ENCODE measurements around the gene ZBTB16. TPM values are rescaled to one million over a fixed set of nuclear protein-coding genes. Genes with fewer than 3 reads are reported as not detected.

ZBTB16 gene
- total RNA-seq, 1 experiment from 2014 or later: 0.44 TPM

DNA sequence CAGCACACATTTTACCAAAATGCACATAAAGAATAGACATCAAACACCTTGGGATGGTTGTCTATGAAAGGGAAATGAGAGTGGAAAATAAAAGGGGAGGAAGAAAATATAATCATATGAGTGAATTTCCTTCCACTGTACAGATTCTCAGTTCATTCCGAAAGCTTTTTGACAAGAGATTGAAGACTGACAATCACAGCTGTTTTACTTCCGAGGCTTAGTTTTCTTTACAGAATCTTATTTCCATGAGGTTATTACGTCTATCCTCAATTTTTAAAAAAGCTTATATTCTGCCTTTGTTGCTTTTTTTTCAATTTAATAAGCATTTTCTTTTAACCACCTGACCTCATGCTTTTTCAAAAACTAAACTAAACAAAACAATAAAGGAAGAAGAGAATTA, 223.9 kb downstream of the ZBTB16 start:
- ChIA-PET CTCF (no interaction called here), POLR2A (ENCODE audit: unreplicated experiment) (no interaction called here)
- Histone ChIP-seq H3K27me3 (ENCODE audit: insufficient read depth, low read depth) (no peaks in the 10 kb centered on the region), H3K79me2 (ENCODE audit: low read depth) (no peaks in the 10 kb centered on the region), H3F3A (ENCODE audit: insufficient read depth, low read depth) (no peaks in the 10 kb centered on the region), H3K9me3 (ENCODE audit: insufficient read depth, low read depth) (no peaks in the 10 kb centered on the region), H2AFZ (no peak overlapping the region), H4K20me1 (ENCODE audit: insufficient read depth) (no peaks in the 10 kb centered on the region), H3K27ac (no peak overlapping the region), H3K4me2 (no peak overlapping the region), H3K9me2 (ENCODE audit: insufficient read depth) (no peaks in the 10 kb centered on the region), H3K4me1 (replicated peaks; ENCODE audit: insufficient read depth) (no peaks in the 10 kb centered on the region), H3K4me3 (no peak overlapping the region), H3K36me3 (ENCODE audit: low read depth) (no peaks in the 10 kb centered on the region)
- no peak for TF ChIP-seq EZH2 (IDR thresholded peaks at IDR 0.05; ENCODE audit: low read depth)
- TF ChIP-seq, protein P1, sequence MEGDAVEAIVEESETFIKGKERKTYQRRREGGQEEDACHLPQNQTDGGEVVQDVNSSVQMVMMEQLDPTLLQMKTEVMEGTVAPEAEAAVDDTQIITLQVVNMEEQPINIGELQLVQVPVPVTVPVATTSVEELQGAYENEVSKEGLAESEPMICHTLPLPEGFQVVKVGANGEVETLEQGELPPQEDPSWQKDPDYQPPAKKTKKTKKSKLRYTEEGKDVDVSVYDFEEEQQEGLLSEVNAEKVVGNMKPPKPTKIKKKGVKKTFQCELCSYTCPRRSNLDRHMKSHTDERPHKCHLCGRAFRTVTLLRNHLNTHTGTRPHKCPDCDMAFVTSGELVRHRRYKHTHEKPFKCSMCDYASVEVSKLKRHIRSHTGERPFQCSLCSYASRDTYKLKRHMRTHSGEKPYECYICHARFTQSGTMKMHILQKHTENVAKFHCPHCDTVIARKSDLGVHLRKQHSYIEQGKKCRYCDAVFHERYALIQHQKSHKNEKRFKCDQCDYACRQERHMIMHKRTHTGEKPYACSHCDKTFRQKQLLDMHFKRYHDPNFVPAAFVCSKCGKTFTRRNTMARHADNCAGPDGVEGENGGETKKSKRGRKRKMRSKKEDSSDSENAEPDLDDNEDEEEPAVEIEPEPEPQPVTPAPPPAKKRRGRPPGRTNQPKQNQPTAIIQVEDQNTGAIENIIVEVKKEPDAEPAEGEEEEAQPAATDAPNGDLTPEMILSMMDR (conservative IDR thresholded peaks at IDR 0.05): no peak
- BruUV-seq (replicated peaks): no TSS peak
- intact Hi-C loops (cut with micrococcal nuclease; ENCODE audit: unreplicated experiment): no loop called here
- no peak for DNase-seq

DNA sequence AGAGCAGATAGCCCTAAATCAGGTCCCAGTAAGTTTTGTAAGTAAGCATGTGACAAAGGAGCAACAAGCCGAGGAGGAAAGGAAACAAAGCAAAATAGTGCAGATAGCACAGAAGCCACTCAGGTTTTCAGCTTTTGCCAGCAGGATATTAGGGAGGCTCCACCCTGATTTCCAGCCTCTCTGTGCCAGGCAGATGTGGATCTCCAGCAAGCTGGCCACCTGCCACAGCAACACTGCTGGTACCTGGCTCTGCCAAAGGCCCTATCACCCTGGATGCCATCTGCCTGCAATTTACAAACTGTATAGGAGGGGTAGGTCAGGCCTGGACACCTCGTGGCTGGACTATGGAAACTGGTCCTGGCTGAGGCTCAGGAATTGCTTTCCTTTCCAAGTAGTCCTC, 224.5 kb downstream of the ZBTB16 start:
- no peak overlapping the region for H2AFZ ChIP-seq
- no TSS peak for BruUV-seq (replicated peaks)
- H3K79me2 ChIP-seq (ENCODE audit: low read depth): no peaks in the 10 kb centered on the region
- ChIA-PET CTCF (no interaction called here), POLR2A (ENCODE audit: unreplicated experiment) (no interaction called here)
- no peaks in the 10 kb centered on the region for H3K4me1 ChIP-seq (replicated peaks; ENCODE audit: insufficient read depth)
- no peaks in the 10 kb centered on the region for H3F3A ChIP-seq (ENCODE audit: insufficient read depth, low read depth)
- no peaks in the 10 kb centered on the region for H3K27me3 ChIP-seq (ENCODE audit: insufficient read depth, low read depth)
- H3K9me3 ChIP-seq (ENCODE audit: insufficient read depth, low read depth): no peaks in the 10 kb centered on the region
- H3K4me2 ChIP-seq: no peak overlapping the region
- no peaks in the 10 kb centered on the region for H4K20me1 ChIP-seq (ENCODE audit: insufficient read depth)
- no peaks in the 10 kb centered on the region for H3K9me2 ChIP-seq (ENCODE audit: insufficient read depth)
- intact Hi-C loops (cut with micrococcal nuclease; ENCODE audit: unreplicated experiment): no loop called here
- no peaks in the 10 kb centered on the region for H3K36me3 ChIP-seq (ENCODE audit: low read depth)
- H3K27ac ChIP-seq: no peak overlapping the region
- DNase-seq: no peak
- H3K4me3 ChIP-seq: no peak overlapping the region
- TF ChIP-seq EZH2 (IDR thresholded peaks at IDR 0.05; ENCODE audit: low read depth): no peak
- TF ChIP-seq, protein P1 (conservative IDR thresholded peaks at IDR 0.05): no peak

DNA sequence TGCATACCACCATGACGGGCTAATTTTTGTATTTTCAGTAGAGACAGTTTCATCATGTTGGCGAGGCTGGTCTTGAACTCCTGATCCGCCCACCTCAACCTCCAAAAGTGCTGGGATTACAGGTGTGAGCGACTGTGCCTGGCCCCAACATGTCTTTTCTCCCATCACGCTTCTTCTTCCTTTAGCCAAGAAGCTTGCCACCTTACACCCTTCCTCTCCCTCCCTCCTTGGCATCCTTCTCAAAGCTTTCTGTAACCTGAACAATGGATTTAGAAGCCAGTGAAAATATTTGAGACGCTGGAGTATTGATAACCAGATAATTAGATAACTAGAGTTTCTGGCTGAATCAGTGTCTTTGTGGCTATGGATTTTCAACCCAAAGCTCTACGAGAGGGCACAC, 225.4 kb downstream of the ZBTB16 start:
- intact Hi-C loops (cut with micrococcal nuclease; ENCODE audit: unreplicated experiment): no loop called here
- Histone ChIP-seq H4K20me1 (ENCODE audit: insufficient read depth) (no peaks in the 10 kb centered on the region), H2AFZ (no peak overlapping the region), H3K4me1 (replicated peaks; ENCODE audit: insufficient read depth) (no peaks in the 10 kb centered on the region), H3K79me2 (ENCODE audit: low read depth) (no peaks in the 10 kb centered on the region), H3F3A (ENCODE audit: insufficient read depth, low read depth) (no peaks in the 10 kb centered on the region), H3K9me2 (ENCODE audit: insufficient read depth) (no peaks in the 10 kb centered on the region), H3K36me3 (ENCODE audit: low read depth) (no peaks in the 10 kb centered on the region), H3K4me2 (no peak overlapping the region), H3K9me3 (ENCODE audit: insufficient read depth, low read depth) (no peaks in the 10 kb centered on the region), H3K27ac (no peak overlapping the region), H3K4me3 (no peak overlapping the region), H3K27me3 (ENCODE audit: insufficient read depth, low read depth) (no peaks in the 10 kb centered on the region)
- TF ChIP-seq, protein P1 (conservative IDR thresholded peaks at IDR 0.05): no peak
- no peak for TF ChIP-seq EZH2 (IDR thresholded peaks at IDR 0.05; ENCODE audit: low read depth)
- BruUV-seq (replicated peaks): no TSS peak
- DNase-seq: no peak
- POLR2A ChIA-PET (ENCODE audit: unreplicated experiment): no interaction called here
- CTCF ChIA-PET: no interaction called here
